ENCODE results near the gene ELF5.

The ELF5 gene

GRCh38 chr11:34522188-34522587, 8.6 kb upstream of the ELF5 start:
- no peak for DNase-seq (ENCODE audit: low read depth in 2 of 2, low spot score in 1 of 2)

GRCh38 chr11:34521265-34521664, 7.7 kb upstream of the ELF5 start:
- no peak for DNase-seq (ENCODE audit: low read depth in 2 of 2, low spot score in 1 of 2)

- no peak for DNase-seq (ENCODE audit: low read depth in 2 of 2, low spot score in 1 of 2)
Observed at GRCh38 chr11:34519595-34520235, 6.1 kb upstream of the ELF5 start.

- DNase-seq (ENCODE audit: low read depth in 2 of 2, low spot score in 1 of 2), result no peak
Observed at GRCh38 chr11:34516247-34517040, 2.9 kb upstream of the ELF5 start.

GRCh38 chr11:34514597-34514996, 1.0 kb upstream of the ELF5 start:
- DNase-seq (ENCODE audit: low read depth in 2 of 2, low spot score in 1 of 2), result no peak

GRCh38 chr11:34512840-34513681, 533 bp downstream of the ELF5 start:
- DNase-seq (ENCODE audit: low read depth in 2 of 2, low spot score in 1 of 2), result peak in 1 of 2 donors; percentile 6

- DNase-seq (ENCODE audit: low read depth in 2 of 2, low spot score in 1 of 2), result no peak
Observed at GRCh38 chr11:34510673-34511072, 2.9 kb downstream of the ELF5 start.

GRCh38 chr11:34510218-34510617, 3.4 kb downstream of the ELF5 start:
- DNase-seq (ENCODE audit: low read depth in 2 of 2, low spot score in 1 of 2), result no peak

- DNase-seq (ENCODE audit: low read depth in 2 of 2, low spot score in 1 of 2), result no peak
Observed at GRCh38 chr11:34509336-34509876, 4.2 kb downstream of the ELF5 start.

- DNase-seq (ENCODE audit: low read depth in 2 of 2, low spot score in 1 of 2), result no peak
Observed at GRCh38 chr11:34508524-34508923, 5.1 kb downstream of the ELF5 start.

- DNase-seq (ENCODE audit: low read depth in 2 of 2, low spot score in 1 of 2), result no peak
Observed at GRCh38 chr11:34507610-34508009, 6.0 kb downstream of the ELF5 start.

GRCh38 chr11:34507156-34507555, 6.4 kb downstream of the ELF5 start:
- no peak for DNase-seq (ENCODE audit: low read depth in 2 of 2, low spot score in 1 of 2)

- no peak for DNase-seq (ENCODE audit: low read depth in 2 of 2, low spot score in 1 of 2)
Observed at GRCh38 chr11:34505874-34506273, 7.7 kb downstream of the ELF5 start.

- DNase-seq (ENCODE audit: low read depth in 2 of 2, low spot score in 1 of 2), result no peak
Observed at GRCh38 chr11:34502949-34503348, 10.6 kb downstream of the ELF5 start.

- no peak for DNase-seq (ENCODE audit: low read depth in 2 of 2, low spot score in 1 of 2)
Observed at GRCh38 chr11:34501949-34502348, 11.6 kb downstream of the ELF5 start.

GRCh38 chr11:34501500-34501899, 12.1 kb downstream of the ELF5 start:
- DNase-seq (ENCODE audit: low read depth in 2 of 2, low spot score in 1 of 2), result no peak

- DNase-seq (ENCODE audit: low read depth in 2 of 2, low spot score in 1 of 2), result no peak
Observed at GRCh38 chr11:34499719-34500500, 13.7 kb downstream of the ELF5 start.

- no peak for DNase-seq (ENCODE audit: low read depth in 2 of 2, low spot score in 1 of 2)
Observed at GRCh38 chr11:34495724-34496377, 17.7 kb downstream of the ELF5 start.

GRCh38 chr11:34495239-34495723, 18.3 kb downstream of the ELF5 start:
- DNase-seq (ENCODE audit: low read depth in 2 of 2, low spot score in 1 of 2), result no peak

GRCh38 chr11:34493926-34494595, 19.5 kb downstream of the ELF5 start:
- DNase-seq (ENCODE audit: low read depth in 2 of 2, low spot score in 1 of 2), result no peak
